K562 (cell line): ENCODE data around the gene S100A2.

Source experiments
- CTCF ChIP-seq, 3 experiments: IDR thresholded peaks in 2 of 3; conservative IDR thresholded peaks in 1 of 3; 2 replicates each; pipeline ENCODE4 v1.5.1; 2011 to 2012; ENCODE audit warnings: low read length in 3 of 3, mild to moderate bottlenecking in 3 of 3, control low read depth in 2 of 3, improper control_type of control experiment in 1 of 3, inconsistent platforms in 1 of 3, low read depth in 1 of 3, mixed read lengths in 1 of 3, moderate library complexity in 1 of 3; ENCODE audit not compliant: insufficient read depth in 2 of 3
- ESRRA ChIP-seq: fragments of 450-650 bp; IDR thresholded peaks from 2 replicates; pipeline ENCODE4 v1.6.1; 2014; ENCODE audit warnings: low read depth, mild to moderate bottlenecking, moderate library complexity, borderline replicate concordance
- JUN ChIP-seq, 2 experiments: sonication (generic) in 1 of 2; formaldehyde crosslinking in 1 of 2; IDR thresholded peaks; 2 replicates each; pipeline versions ENCODE4 v1.6.1 to v1.8.0; 2012 to 2022; ENCODE audit warnings: borderline replicate concordance in 2 of 2, mild to moderate bottlenecking in 2 of 2, improper control_type of control experiment in 1 of 2, low read depth in 1 of 2, low read length in 1 of 2, missing genetic modification reagents in 1 of 2
- PHF8 ChIP-seq: fragments of 200-600 bp; sonication (generic); IDR thresholded peaks from 2 replicates; pipeline ENCODE4 v1.6.1; 2012; ENCODE audit warnings: mixed run types, mild to moderate bottlenecking, inconsistent platforms, low read length, moderate library complexity, borderline replicate concordance
- POLR2A ChIP-seq: fragments of 450-650 bp; conservative IDR thresholded peaks from 2 replicates; pipeline ENCODE4 v1.6.1; 2016
- POLR2AphosphoS5 ChIP-seq: IDR thresholded peaks from 2 replicates; pipeline ENCODE4 v1.6.1; 2011; ENCODE audit warnings: mild to moderate bottlenecking, low read depth, low read length, moderate library complexity; ENCODE audit not compliant: control insufficient read depth, insufficient read depth
- RBM22 ChIP-seq: fragments of 200-400 bp; formaldehyde crosslinking; IDR thresholded peaks from 2 replicates; pipeline ENCODE4 v1.6.1; 2018; ENCODE audit warnings: low read length, low read depth; ENCODE audit not compliant: poor library complexity, severe bottlenecking
- SPI1 ChIP-seq: IDR thresholded peaks from 2 replicates; pipeline ENCODE4 v1.6.1; 2011; ENCODE audit warnings: low read depth, low read length, control low read depth, borderline replicate concordance
- TAF1 ChIP-seq: IDR thresholded peaks from 2 replicates; pipeline ENCODE4 v1.6.1; 2011; ENCODE audit warnings: mild to moderate bottlenecking, low read length, moderate library complexity; ENCODE audit not compliant: insufficient read depth, control insufficient read depth, severe bottlenecking; ENCODE audit errors: extremely low read depth
- ZNF174 ChIP-seq: fragments of 250-450 bp; sonication (Bioruptor Pico); IDR thresholded peaks from 2 replicates; pipeline ENCODE4 v1.4.0; 2020; ENCODE audit warnings: mild to moderate bottlenecking
- TF ChIP-seq, protein P1 (sequence below), 2 experiments: IDR thresholded peaks; 2 replicates each; pipeline ENCODE4 v1.6.1; 2012; ENCODE audit warnings: improper control_type of control experiment in 2 of 2, low read depth in 2 of 2, low read length in 2 of 2, borderline replicate concordance in 1 of 2
- TF ChIP-seq, protein P2 (sequence below): sonication (generic); formaldehyde crosslinking; IDR thresholded peaks from 2 replicates; pipeline ENCODE4 v1.5.0; 2020; ENCODE audit warnings: missing genetic modification reagents

DNA sequence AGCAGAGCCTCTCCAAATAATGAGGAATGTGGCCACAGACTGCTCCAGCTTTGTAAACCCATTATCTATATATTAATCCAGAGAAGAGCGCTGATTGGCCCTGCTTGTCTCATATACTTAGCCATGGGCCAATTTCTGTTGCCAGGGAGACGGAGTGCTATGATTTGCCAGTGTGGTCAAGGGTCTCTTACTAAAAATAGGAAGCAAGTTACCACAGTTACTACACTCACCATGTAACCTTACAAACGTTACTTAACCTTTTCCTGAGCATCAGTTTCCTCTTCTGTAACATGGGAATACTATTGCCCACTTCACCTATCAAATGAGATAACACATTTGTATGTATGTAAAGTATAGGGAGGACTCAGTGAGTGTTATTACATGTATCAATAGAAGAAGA is 7.7 kb upstream of the S100A2 start:
- TF ChIP-seq PHF8 = no peak
- no peak for TF ChIP-seq POLR2AphosphoS5
- TF ChIP-seq, protein P1, sequence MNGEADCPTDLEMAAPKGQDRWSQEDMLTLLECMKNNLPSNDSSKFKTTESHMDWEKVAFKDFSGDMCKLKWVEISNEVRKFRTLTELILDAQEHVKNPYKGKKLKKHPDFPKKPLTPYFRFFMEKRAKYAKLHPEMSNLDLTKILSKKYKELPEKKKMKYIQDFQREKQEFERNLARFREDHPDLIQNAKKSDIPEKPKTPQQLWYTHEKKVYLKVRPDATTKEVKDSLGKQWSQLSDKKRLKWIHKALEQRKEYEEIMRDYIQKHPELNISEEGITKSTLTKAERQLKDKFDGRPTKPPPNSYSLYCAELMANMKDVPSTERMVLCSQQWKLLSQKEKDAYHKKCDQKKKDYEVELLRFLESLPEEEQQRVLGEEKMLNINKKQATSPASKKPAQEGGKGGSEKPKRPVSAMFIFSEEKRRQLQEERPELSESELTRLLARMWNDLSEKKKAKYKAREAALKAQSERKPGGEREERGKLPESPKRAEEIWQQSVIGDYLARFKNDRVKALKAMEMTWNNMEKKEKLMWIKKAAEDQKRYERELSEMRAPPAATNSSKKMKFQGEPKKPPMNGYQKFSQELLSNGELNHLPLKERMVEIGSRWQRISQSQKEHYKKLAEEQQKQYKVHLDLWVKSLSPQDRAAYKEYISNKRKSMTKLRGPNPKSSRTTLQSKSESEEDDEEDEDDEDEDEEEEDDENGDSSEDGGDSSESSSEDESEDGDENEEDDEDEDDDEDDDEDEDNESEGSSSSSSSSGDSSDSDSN (IDR thresholded peaks at IDR 0.05; ENCODE audit: borderline replicate concordance in 1 of 2, low read depth in 2 of 2, low read length in 2 of 2) = no peak
- no peak for TF ChIP-seq JUN (IDR thresholded peaks at IDR 0.05; ENCODE audit: borderline replicate concordance, low read depth, low read length)
- no peak for TF ChIP-seq JUN (CRISPR knock-in tag; IDR thresholded peaks at IDR 0.05; ENCODE audit: borderline replicate concordance)
- no peak for TF ChIP-seq CTCF (IDR thresholded peaks at IDR 0.05 in 2 of 3, conservative IDR thresholded peaks at IDR 0.05 in 1 of 3; ENCODE audit: insufficient read depth in 2 of 3, low read depth in 1 of 3, low read length in 3 of 3)
- TF ChIP-seq, protein P2, sequence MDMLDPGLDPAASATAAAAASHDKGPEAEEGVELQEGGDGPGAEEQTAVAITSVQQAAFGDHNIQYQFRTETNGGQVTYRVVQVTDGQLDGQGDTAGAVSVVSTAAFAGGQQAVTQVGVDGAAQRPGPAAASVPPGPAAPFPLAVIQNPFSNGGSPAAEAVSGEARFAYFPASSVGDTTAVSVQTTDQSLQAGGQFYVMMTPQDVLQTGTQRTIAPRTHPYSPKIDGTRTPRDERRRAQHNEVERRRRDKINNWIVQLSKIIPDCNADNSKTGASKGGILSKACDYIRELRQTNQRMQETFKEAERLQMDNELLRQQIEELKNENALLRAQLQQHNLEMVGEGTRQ = no peak
- TF ChIP-seq TAF1 = no peak
- TF ChIP-seq SPI1 = no peak
- no peak for TF ChIP-seq ZNF174 (CRISPR knock-in tag)
- TF ChIP-seq POLR2A = no peak
- no peak for TF ChIP-seq RBM22
- TF ChIP-seq ESRRA = no peak
